GM23248 (cell line): ENCODE measurements around the gene C16orf86.

ENCODE experiments used
- EZH2 ChIP-seq: fragments of 200-600 bp; sonication (generic); IDR thresholded peaks from 2 replicates; pipeline ENCODE4 v1.6.1; 2018; ENCODE audit warnings: antibody characterized with exemption, mild to moderate bottlenecking; ENCODE audit not compliant: insufficient read depth, poor library complexity, severe bottlenecking
- EZH2phosphoT487 ChIP-seq: fragments of 200-600 bp; sonication (generic); IDR thresholded peaks from 2 replicates; pipeline ENCODE4 v1.6.1; 2018; ENCODE audit warnings: antibody characterized with exemption, moderate library complexity, mild to moderate bottlenecking, low read depth; ENCODE audit not compliant: insufficient read depth

DNA sequence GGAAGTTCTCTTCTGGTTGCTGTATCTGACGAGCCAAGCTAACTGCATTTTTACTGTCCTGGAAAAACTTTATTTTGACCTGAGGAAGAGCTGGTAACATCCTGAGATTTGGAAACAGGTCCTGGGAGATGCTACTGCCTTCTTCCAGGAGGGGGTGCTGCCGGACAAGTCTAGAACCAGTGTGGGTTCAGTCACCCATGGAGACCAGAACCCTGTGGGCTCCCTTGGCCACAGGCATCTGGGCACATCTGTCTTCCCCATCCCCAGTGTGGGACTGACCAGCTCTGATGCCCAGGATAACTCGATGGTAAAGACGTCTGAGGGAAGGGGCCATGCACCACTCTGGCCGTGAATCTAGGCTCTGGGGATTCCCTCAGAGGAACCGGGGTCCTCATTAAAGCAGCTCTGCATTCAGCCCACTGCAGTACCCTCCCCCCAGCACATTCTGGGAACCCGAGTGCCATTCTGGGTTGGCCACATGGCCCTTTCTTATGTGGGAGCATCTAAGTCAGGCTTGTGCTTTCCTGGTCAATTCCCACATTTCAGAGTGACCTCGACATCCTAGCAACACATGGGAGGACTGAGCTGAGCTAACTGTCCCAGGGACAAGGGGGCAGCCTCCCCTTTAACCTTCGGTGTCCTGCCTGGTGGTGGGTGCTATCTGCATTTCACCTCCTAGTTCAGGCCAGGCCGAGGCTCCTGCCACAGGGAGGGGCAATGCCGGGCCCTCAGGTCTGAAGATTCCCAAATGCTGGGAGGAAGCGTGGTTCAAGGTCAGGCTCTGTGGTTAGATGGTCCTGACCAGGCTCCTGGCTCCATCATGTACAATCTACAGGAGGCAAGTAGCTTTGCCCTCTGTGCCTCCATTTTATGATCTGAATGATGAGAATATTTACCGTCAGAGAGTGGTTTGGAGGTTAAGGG is 6.4 kb downstream of the C16orf86 start:
- no peak for TF ChIP-seq EZH2phosphoT487
- no peak for TF ChIP-seq EZH2
